CD4-positive, alpha-beta T cell (primary cell): Measurements from ENCODE around the gene TMEM168. TPM values are rescaled to one million over a fixed set of nuclear protein-coding genes. Genes with fewer than 3 reads are reported as not detected.
A peak's percentile ranks its signal among the peaks of the same experiment; 100 is the strongest.

Experiments
- ATAC-seq: fragments of 200-7000 bp; cut with Tn5 transposase; one replicate; pipeline ENCODE4 v1.10.0; 2022; ENCODE audit warnings: mild to moderate bottlenecking; ENCODE audit not compliant: poor library complexity
- CTCF ChIA-PET: fragments of 350-600 bp; sonication (Branson Sonifier 250); formaldehyde crosslinking; loops from one replicate; lab custom pipeline; 2021; ENCODE audit warnings: antibody characterized with exemption, inconsistent platforms; lab: Charles Lee
- POLR2A ChIA-PET: fragments of 350-600 bp; sonication (Branson Sonifier 250); formaldehyde crosslinking; loops from one replicate; lab custom pipeline; 2021; ENCODE audit warnings: antibody characterized with exemption, inconsistent platforms; lab: Charles Lee
- DNase-seq, 14 experiments: peaks; one replicate each; pipeline ENCODE4 v3.0.0-alpha.2; 2013 to 2020; ENCODE audit warnings: mixed read lengths in 2 of 14
- H3K27ac ChIP-seq, 2 donors: one replicate each; pipeline versions ENCODE4 v1.5.1 to v1.7.0; 2013; ENCODE audit warnings: low read length in 2 of 2, low read depth in 1 of 2, mild to moderate bottlenecking in 1 of 2
- H3K27me3 ChIP-seq, 2 experiments: 1 replicate in 1 of 2; 2 replicates in 1 of 2; pipeline versions ENCODE4 v1.6.1 to v1.7.0; 2013; ENCODE audit warnings: low read length in 2 of 2, control low read depth in 1 of 2, mild to moderate bottlenecking in 1 of 2, moderate library complexity in 1 of 2; ENCODE audit not compliant: insufficient read depth in 2 of 2, control insufficient read depth in 1 of 2
- H3K36me3 ChIP-seq: one replicate; pipeline ENCODE4 v1.6.1; 2013; ENCODE audit warnings: low read length, control low read depth; ENCODE audit not compliant: insufficient read depth
- H3K4me1 ChIP-seq: one replicate; pipeline ENCODE4 v1.6.1; 2013; ENCODE audit warnings: low read length, control low read depth; ENCODE audit not compliant: insufficient read depth
- H3K4me3 ChIP-seq: one replicate; pipeline ENCODE4 v1.5.1; 2013; ENCODE audit warnings: mild to moderate bottlenecking, low read length, moderate library complexity
- H3K9me3 ChIP-seq, 2 experiments: 1 replicate in 1 of 2; 2 replicates in 1 of 2; pipeline versions ENCODE4 v1.6.1 to v1.7.0; 2013; ENCODE audit warnings: low read length in 2 of 2, mild to moderate bottlenecking in 2 of 2, control low read depth in 1 of 2, moderate library complexity in 1 of 2; ENCODE audit not compliant: control insufficient read depth in 1 of 2, insufficient read depth in 1 of 2
- H3K27ac Mint-ChIP-seq: one replicate; pipeline ENCODE4 v1.8.0; 2020; ENCODE audit warnings: mixed read lengths
- H3K27me3 Mint-ChIP-seq: one replicate; pipeline ENCODE4 v1.8.0; 2021; ENCODE audit warnings: mixed read lengths
- H3K36me3 Mint-ChIP-seq: one replicate; pipeline ENCODE4 v1.8.0; 2021; ENCODE audit warnings: low read depth, mixed read lengths
- H3K4me1 Mint-ChIP-seq: one replicate; pipeline ENCODE4 v1.8.0; 2021; ENCODE audit warnings: low read depth, mixed read lengths
- H3K4me3 Mint-ChIP-seq: one replicate; pipeline ENCODE4 v1.8.0; 2020; ENCODE audit warnings: mild to moderate bottlenecking, mixed read lengths
- H3K9me3 Mint-ChIP-seq: one replicate; pipeline ENCODE4 v1.8.0; 2020; ENCODE audit warnings: mixed read lengths
- CTCF ChIP-seq: fragments of 200-600 bp; IDR thresholded peaks from one replicate; pipeline ENCODE4 v1.8.0; 2022; ENCODE audit warnings: antibody characterized with exemption, mild to moderate bottlenecking
- intact Hi-C, 2 experiments: fragments of 100-400 bp; cut with DNase I in 1 of 2; cut with micrococcal nuclease in 1 of 2; formaldehyde crosslinking; loops; one replicate each; pipeline versions ENCODE4 v1.15.1 to v1.9.0; 2023 to 2025; cut with DNase I, micrococcal nuclease
- total RNA-seq, 174 experiments: library from RNA in 2 of 174; stranded (reverse) in 2 of 174; gene quantifications; one replicate each; pipeline ENCODE4 v1.2.3 and lab custom pipeline; 2021 to 2026

TMEM168 gene
- total RNA-seq, 2 experiments from 2014 or later: 11.5 to 11.9 TPM

- POLR2A ChIA-PET: no interaction called here
- intact Hi-C loops: no loop called here
- peaks cover 10% of the 10 kb centered on the region for H3K36me3 Mint-ChIP-seq
These were observed 26.9 kb downstream of the TMEM168 start for GRCh38 chr7:112763298-112763697.

GRCh38 chr7:112759905-112760304, 30.3 kb downstream of the TMEM168 start:
- Mint-ChIP-seq H3K27ac (no peak overlapping the region), H3K9me3 (no peaks in the 10 kb centered on the region), H3K4me1 (no peaks in the 10 kb centered on the region), H3K27me3 (no peaks in the 10 kb centered on the region), H3K4me3 (no peak overlapping the region), H3K36me3 (no peaks in the 10 kb centered on the region)
- H3K4me1 ChIP-seq: peaks cover 7% of the 10 kb centered on the region
- DNase-seq: no peak
- POLR2A ChIA-PET: no interaction called here
- no peak overlapping the region for H3K27ac ChIP-seq
- H3K9me3 ChIP-seq: no peaks in the 10 kb centered on the region
- no peaks in the 10 kb centered on the region for H3K27me3 ChIP-seq
- TF ChIP-seq CTCF: no peak
- H3K36me3 ChIP-seq: no peaks in the 10 kb centered on the region
- CTCF ChIA-PET: interaction anchor here (1.2 kb wide), 1 partner anchor 15 kb away, joined by 3 read pairs; no protein-coding TSS in a partner anchor
- ATAC-seq: no peak
- intact Hi-C loops: no loop called here
- no peak overlapping the region for H3K4me3 ChIP-seq

More at GRCh38 chr7:112763298-112763697, 26.9 kb downstream of the TMEM168 start:
- no peaks in the 10 kb centered on the region for H3K27me3 ChIP-seq
- H3K36me3 ChIP-seq: no peaks in the 10 kb centered on the region
- CTCF ChIA-PET: no interaction called here
- H3K4me3 ChIP-seq: no peak overlapping the region
- Mint-ChIP-seq H3K27ac (peak overlapping the region; percentile 27), H3K9me3 (no peaks in the 10 kb centered on the region), H3K4me1 (peaks cover 10% of the 10 kb centered on the region), H3K4me3 (no peak overlapping the region), H3K27me3 (no peaks in the 10 kb centered on the region)
- ATAC-seq: no peak
- TF ChIP-seq CTCF: no peak
- H3K27ac ChIP-seq: no peak overlapping the region
- no peak for DNase-seq
- H3K4me1 ChIP-seq: peaks cover 7% of the 10 kb centered on the region
- H3K9me3 ChIP-seq: no peaks in the 10 kb centered on the region

- H3K9me3 ChIP-seq: no peaks in the 10 kb centered on the region
- ChIA-PET CTCF (no interaction called here), POLR2A (no interaction called here)
- intact Hi-C loops: no loop called here
- no peak overlapping the region for H3K4me3 ChIP-seq
- H3K27me3 ChIP-seq: no peaks in the 10 kb centered on the region
- no peaks in the 10 kb centered on the region for H3K36me3 ChIP-seq
- no peak for ATAC-seq
- Mint-ChIP-seq H3K27me3 (no peaks in the 10 kb centered on the region), H3K4me3 (no peak overlapping the region), H3K9me3 (no peaks in the 10 kb centered on the region), H3K27ac (no peak overlapping the region), H3K36me3 (no peaks in the 10 kb centered on the region), H3K4me1 (no peaks in the 10 kb centered on the region)
- no peaks in the 10 kb centered on the region for H3K4me1 ChIP-seq
- DNase-seq: no peak
- no peak for TF ChIP-seq CTCF
- H3K27ac ChIP-seq: no peak overlapping the region
These were observed 32.9 kb downstream of the TMEM168 start for GRCh38 chr7:112757337-112757736.
